HG02759 (cell line): ENCODE results near the gene ASTN2.
A peak's percentile ranks its signal among the peaks of the same experiment; 100 is the strongest.

Source experiments
- ATAC-seq: cut with Tn5 transposase; IDR thresholded peaks from one replicate; pipeline ENCODE4 v1.9.1; 2021; ENCODE audit warnings: mild to moderate bottlenecking, moderate library complexity; ENCODE audit not compliant: unreplicated experiment

ASTN2 gene

GRCh38 chr9:116688806-116689485 is 725.9 kb downstream of the ASTN2 start:
- ATAC-seq, result no peak

GRCh38 chr9:116687754-116688135 is 727.1 kb downstream of the ASTN2 start:
- ATAC-seq, result peak; percentile 1

GRCh38 chr9:116687074-116687753 is 727.6 kb downstream of the ASTN2 start, which contains the start of gene TRIM32:
Gene TRIM32, plus strand, starts transcription at chr9:116687305. Its CDS starts 10,438 bp downstream, at chr9:116697743.
- ATAC-seq, result peak; percentile 99

- peak; percentile 47 for ATAC-seq
Observed at GRCh38 chr9:116686693-116687073, 728.2 kb downstream of the ASTN2 start.

GRCh38 chr9:116686135-116686534 is 728.7 kb downstream of the ASTN2 start:
- ATAC-seq, result no peak

GRCh38 chr9:116685166-116685565 is 729.7 kb downstream of the ASTN2 start:
- ATAC-seq, result no peak

- no peak for ATAC-seq
Observed at GRCh38 chr9:116683535-116683934, 731.3 kb downstream of the ASTN2 start.

GRCh38 chr9:116674210-116674980 is 740.5 kb downstream of the ASTN2 start:
- no peak for ATAC-seq

- no peak for ATAC-seq
Observed at GRCh38 chr9:116673375-116673774, 741.5 kb downstream of the ASTN2 start.

GRCh38 chr9:116671605-116672004 is 743.3 kb downstream of the ASTN2 start:
- no peak for ATAC-seq

GRCh38 chr9:116668970-116669695 is 745.7 kb downstream of the ASTN2 start:
- no peak for ATAC-seq

GRCh38 chr9:116663581-116663980 is 751.3 kb downstream of the ASTN2 start:
- no peak for ATAC-seq

GRCh38 chr9:116662646-116663310 is 752.1 kb downstream of the ASTN2 start:
- no peak for ATAC-seq

- peak; percentile 78 for ATAC-seq
Observed at GRCh38 chr9:116661037-116661954, 753.6 kb downstream of the ASTN2 start.

- ATAC-seq, result no peak
Observed at GRCh38 chr9:116658265-116658664, 756.6 kb downstream of the ASTN2 start.

GRCh38 chr9:116656977-116657376 is 757.9 kb downstream of the ASTN2 start:
- ATAC-seq, result no peak

GRCh38 chr9:116656501-116656971 is 758.3 kb downstream of the ASTN2 start:
- ATAC-seq, result no peak

- ATAC-seq, result no peak
Observed at GRCh38 chr9:116654059-116654355, 760.9 kb downstream of the ASTN2 start.

- ATAC-seq, result no peak
Observed at GRCh38 chr9:116653348-116654058, 761.4 kb downstream of the ASTN2 start.
